Astrocyte (in vitro differentiated cells and primary cell): ENCODE measurements around the gene TENM3. TPM values are rescaled to one million over a fixed set of nuclear protein-coding genes. Genes with fewer than 3 reads are reported as not detected.

Experiments used
- DNase-seq: peaks from one replicate; pipeline ENCODE4 v3.0.0-alpha.2; 2010; ENCODE audit warnings: low read depth
- FAIRE-seq: peaks from 2 replicates; lab custom pipeline; 2011; peaks lifted over from hg19 to GRCh38; lab: Jason Lieb, UNC
- H2AFZ ChIP-seq: 2 replicates; pipeline ENCODE4 v1.6.0; 2012; ENCODE audit warnings: low read depth, low read length, inconsistent platforms
- H3K27ac ChIP-seq: 2 replicates; pipeline ENCODE4 v1.5.1; 2011; ENCODE audit warnings: low read depth, low read length, inconsistent platforms
- H3K27me3 ChIP-seq: 2 replicates; pipeline ENCODE4 v1.6.0; 2011; ENCODE audit warnings: low read length, inconsistent platforms; ENCODE audit not compliant: insufficient read depth
- H3K36me3 ChIP-seq: 2 replicates; pipeline ENCODE4 v1.5.1; 2011; ENCODE audit warnings: low read length, inconsistent platforms; ENCODE audit not compliant: insufficient read depth
- H3K4me1 ChIP-seq: 2 replicates; pipeline ENCODE4 v1.5.1; 2011; ENCODE audit warnings: low read length, inconsistent platforms; ENCODE audit not compliant: insufficient read depth
- H3K4me2 ChIP-seq: 2 replicates; pipeline ENCODE4 v1.6.0; 2012; ENCODE audit warnings: low read length, inconsistent platforms
- H3K4me3 ChIP-seq: 2 replicates; pipeline ENCODE4 v1.5.1; 2011; ENCODE audit warnings: low read depth, mild to moderate bottlenecking, low read length, inconsistent platforms; ENCODE audit not compliant: insufficient read depth
- H3K79me2 ChIP-seq: 2 replicates; pipeline ENCODE4 v1.6.0; 2012; ENCODE audit warnings: mild to moderate bottlenecking, low read length, inconsistent platforms; ENCODE audit not compliant: insufficient read depth
- H3K9ac ChIP-seq: 2 replicates; pipeline ENCODE4 v1.6.0; 2012; ENCODE audit warnings: mild to moderate bottlenecking, low read length, inconsistent platforms
- H3K9me3 ChIP-seq: 2 replicates; pipeline ENCODE4 v1.5.1; 2012; ENCODE audit warnings: low read depth, mild to moderate bottlenecking, low read length, inconsistent platforms; ENCODE audit not compliant: insufficient read depth
- H4K20me1 ChIP-seq: 2 replicates; pipeline ENCODE4 v1.6.0; 2012; ENCODE audit warnings: low read length, inconsistent platforms; ENCODE audit not compliant: insufficient read depth
- H3K27ac Mint-ChIP-seq: one replicate; pipeline ENCODE4 v1.8.0; 2021; ENCODE audit warnings: mild to moderate bottlenecking, mixed read lengths; ENCODE audit not compliant: unreplicated experiment
- H3K27me3 Mint-ChIP-seq: one replicate; pipeline ENCODE4 v1.8.0; 2021; ENCODE audit warnings: low read depth, mixed read lengths; ENCODE audit not compliant: unreplicated experiment
- H3K36me3 Mint-ChIP-seq: one replicate; pipeline ENCODE4 v1.8.0; 2021; ENCODE audit warnings: low read depth, mixed read lengths; ENCODE audit not compliant: unreplicated experiment
- H3K4me1 Mint-ChIP-seq: one replicate; pipeline ENCODE4 v1.8.0; 2021; ENCODE audit warnings: low read depth, mixed read lengths; ENCODE audit not compliant: unreplicated experiment
- H3K4me3 Mint-ChIP-seq: one replicate; pipeline ENCODE4 v1.8.0; 2021; ENCODE audit warnings: mild to moderate bottlenecking, moderate library complexity, mixed read lengths; ENCODE audit not compliant: unreplicated experiment
- H3K9me3 Mint-ChIP-seq: one replicate; pipeline ENCODE4 v1.8.0; 2021; ENCODE audit warnings: mild to moderate bottlenecking, mixed read lengths; ENCODE audit not compliant: unreplicated experiment
- EZH2 ChIP-seq: IDR thresholded peaks from 2 replicates; pipeline ENCODE4 v1.6.1; 2012; ENCODE audit warnings: mild to moderate bottlenecking, low read length, inconsistent platforms; ENCODE audit not compliant: insufficient read depth
- total RNA-seq: library from RNA; stranded (reverse); gene quantifications from 2 replicates; pipeline ENCODE4 v1.2.1, GENCODE V29; 2021
- TF ChIP-seq, protein P1 (sequence below): IDR thresholded peaks from 2 replicates; pipeline ENCODE4 v1.5.1; 2011; ENCODE audit warnings: low read depth, mild to moderate bottlenecking, inconsistent platforms, low read length, moderate library complexity; ENCODE audit not compliant: insufficient read depth

Gene TENM3
- total RNA-seq, 1 donor from 2014 or later: 127 TPM

- H3K4me3 Mint-ChIP-seq: no peak overlapping the region
Measured at GRCh38 chr4:182411391-182411790, 168.2 kb downstream of the TENM3 start.

GRCh38 chr4:182413550-182413949 lies 170.3 kb downstream of the TENM3 start:
- H3K4me3 Mint-ChIP-seq: no peak overlapping the region
- no peak overlapping the region for H3K4me2 ChIP-seq
- FAIRE-seq: no peak

More at GRCh38 chr4:182411391-182411790, 168.2 kb downstream of the TENM3 start:
- Mint-ChIP-seq H3K9me3 (peaks cover 2% of the 10 kb centered on the region), H3K27ac (no peak overlapping the region), H3K4me1 (no peaks in the 10 kb centered on the region), H3K36me3 (peaks cover 17% of the 10 kb centered on the region), H3K27me3 (no peaks in the 10 kb centered on the region)
- Histone ChIP-seq H3K4me2 (no peak overlapping the region), H3K4me3 (no peak overlapping the region), H4K20me1 (no peaks in the 10 kb centered on the region), H2AFZ (no peak overlapping the region), H3K27ac (no peak overlapping the region), H3K4me1 (no peaks in the 10 kb centered on the region), H3K9ac (no peak overlapping the region), H3K9me3 (no peaks in the 10 kb centered on the region), H3K36me3 (no peaks in the 10 kb centered on the region), H3K79me2 (no peaks in the 10 kb centered on the region), H3K27me3 (no peaks in the 10 kb centered on the region)
- no peak for TF ChIP-seq EZH2
- TF ChIP-seq, protein P1, sequence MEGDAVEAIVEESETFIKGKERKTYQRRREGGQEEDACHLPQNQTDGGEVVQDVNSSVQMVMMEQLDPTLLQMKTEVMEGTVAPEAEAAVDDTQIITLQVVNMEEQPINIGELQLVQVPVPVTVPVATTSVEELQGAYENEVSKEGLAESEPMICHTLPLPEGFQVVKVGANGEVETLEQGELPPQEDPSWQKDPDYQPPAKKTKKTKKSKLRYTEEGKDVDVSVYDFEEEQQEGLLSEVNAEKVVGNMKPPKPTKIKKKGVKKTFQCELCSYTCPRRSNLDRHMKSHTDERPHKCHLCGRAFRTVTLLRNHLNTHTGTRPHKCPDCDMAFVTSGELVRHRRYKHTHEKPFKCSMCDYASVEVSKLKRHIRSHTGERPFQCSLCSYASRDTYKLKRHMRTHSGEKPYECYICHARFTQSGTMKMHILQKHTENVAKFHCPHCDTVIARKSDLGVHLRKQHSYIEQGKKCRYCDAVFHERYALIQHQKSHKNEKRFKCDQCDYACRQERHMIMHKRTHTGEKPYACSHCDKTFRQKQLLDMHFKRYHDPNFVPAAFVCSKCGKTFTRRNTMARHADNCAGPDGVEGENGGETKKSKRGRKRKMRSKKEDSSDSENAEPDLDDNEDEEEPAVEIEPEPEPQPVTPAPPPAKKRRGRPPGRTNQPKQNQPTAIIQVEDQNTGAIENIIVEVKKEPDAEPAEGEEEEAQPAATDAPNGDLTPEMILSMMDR: no peak
- FAIRE-seq (no peak), DNase-seq (no peak)

GRCh38 chr4:182415116-182415515 lies 171.9 kb downstream of the TENM3 start:
- no peak overlapping the region for H3K4me2 ChIP-seq
- TF ChIP-seq, protein P1: no peak
- no peak for TF ChIP-seq EZH2
- FAIRE-seq: no peak

More at GRCh38 chr4:182413550-182413949, 170.3 kb downstream of the TENM3 start:
- Histone ChIP-seq H2AFZ (no peak overlapping the region), H3K36me3 (no peaks in the 10 kb centered on the region), H4K20me1 (no peaks in the 10 kb centered on the region), H3K4me3 (no peak overlapping the region), H3K9ac (no peak overlapping the region), H3K27ac (no peak overlapping the region), H3K79me2 (no peaks in the 10 kb centered on the region), H3K9me3 (no peaks in the 10 kb centered on the region), H3K4me1 (no peaks in the 10 kb centered on the region), H3K27me3 (no peaks in the 10 kb centered on the region)
- Mint-ChIP-seq H3K36me3 (peaks cover 19% of the 10 kb centered on the region), H3K27me3 (no peaks in the 10 kb centered on the region), H3K4me1 (no peaks in the 10 kb centered on the region), H3K9me3 (peaks cover 2% of the 10 kb centered on the region), H3K27ac (no peak overlapping the region)
- TF ChIP-seq, protein P1: no peak
- no peak for TF ChIP-seq EZH2
- no peak for DNase-seq

More at GRCh38 chr4:182415116-182415515, 171.9 kb downstream of the TENM3 start:
- Histone ChIP-seq H3K9ac (no peak overlapping the region), H3K36me3 (no peaks in the 10 kb centered on the region), H4K20me1 (no peaks in the 10 kb centered on the region), H3K4me1 (no peaks in the 10 kb centered on the region), H3K9me3 (no peaks in the 10 kb centered on the region), H3K4me3 (no peak overlapping the region), H2AFZ (no peak overlapping the region), H3K79me2 (no peaks in the 10 kb centered on the region), H3K27me3 (no peaks in the 10 kb centered on the region), H3K27ac (no peak overlapping the region)
- no peak for DNase-seq
- no peaks in the 10 kb centered on the region for H3K4me1 Mint-ChIP-seq
- peaks cover 19% of the 10 kb centered on the region for H3K36me3 Mint-ChIP-seq
- no peak overlapping the region for H3K4me3 Mint-ChIP-seq
- H3K27ac Mint-ChIP-seq: no peak overlapping the region
- peaks cover 2% of the 10 kb centered on the region for H3K9me3 Mint-ChIP-seq
- H3K27me3 Mint-ChIP-seq: no peaks in the 10 kb centered on the region
